GM19395 (cell line): ENCODE data around the gene ARHGEF19.
"Not testable (repeated sequence)": the region's sequence is repeated elsewhere in the genome, so short reads cannot be mapped to it uniquely, and the experiment has no call there.

Source experiments
- ATAC-seq: cut with Tn5 transposase; IDR thresholded peaks from one replicate; pipeline ENCODE4 v1.9.1; 2021; ENCODE audit warnings: mild to moderate bottlenecking, moderate library complexity; ENCODE audit not compliant: unreplicated experiment

The ARHGEF19 gene

GRCh38 chr1:16212251-16212961, at the start of gene ARHGEF19:
Gene ARHGEF19, minus strand, starts transcription at chr1:16212652. Its CDS starts 3,598 bp downstream, at chr1:16209054.
- ATAC-seq = no peak

GRCh38 chr1:16262067-16262466, 49.6 kb upstream of the ARHGEF19 start:
- ATAC-seq = no peak

GRCh38 chr1:16260814-16261213, 48.4 kb upstream of the ARHGEF19 start:
- ATAC-seq = no peak

- no peak for ATAC-seq
Observed at GRCh38 chr1:16258591-16259135, 46.2 kb upstream of the ARHGEF19 start.

GRCh38 chr1:16257968-16258367, 45.5 kb upstream of the ARHGEF19 start:
- ATAC-seq = no peak

GRCh38 chr1:16257556-16257955, 45.1 kb upstream of the ARHGEF19 start:
- ATAC-seq = not testable (repeated sequence)

- no peak for ATAC-seq
Observed at GRCh38 chr1:16256478-16256877, 44.0 kb upstream of the ARHGEF19 start.

- ATAC-seq = no peak
Observed at GRCh38 chr1:16254263-16254928, 41.9 kb upstream of the ARHGEF19 start.

GRCh38 chr1:16253332-16253922, 41.0 kb upstream of the ARHGEF19 start:
- no peak for ATAC-seq

GRCh38 chr1:16252912-16253311, 40.5 kb upstream of the ARHGEF19 start:
- no peak for ATAC-seq

GRCh38 chr1:16251381-16251780, 38.9 kb upstream of the ARHGEF19 start:
- ATAC-seq = no peak

GRCh38 chr1:16250524-16251251, 38.2 kb upstream of the ARHGEF19 start:
- ATAC-seq = no peak

GRCh38 chr1:16249596-16250241, 37.3 kb upstream of the ARHGEF19 start:
- no peak for ATAC-seq

GRCh38 chr1:16248603-16249516, 36.4 kb upstream of the ARHGEF19 start:
- ATAC-seq = no peak

GRCh38 chr1:16248007-16248436, 35.6 kb upstream of the ARHGEF19 start:
- no peak for ATAC-seq

- ATAC-seq = no peak
Observed at GRCh38 chr1:16247441-16247840, 35.0 kb upstream of the ARHGEF19 start.

GRCh38 chr1:16246961-16247360, 34.5 kb upstream of the ARHGEF19 start:
- no peak for ATAC-seq

GRCh38 chr1:16246239-16246638, 33.8 kb upstream of the ARHGEF19 start:
- ATAC-seq = not testable (repeated sequence)

GRCh38 chr1:16245476-16246196, 33.2 kb upstream of the ARHGEF19 start:
- ATAC-seq = no peak
